GM21825 (cell line): ENCODE data around the gene DGKI.

Source experiments
- ATAC-seq: cut with Tn5 transposase; IDR thresholded peaks from one replicate; pipeline ENCODE4 v1.9.1; 2021; ENCODE audit warnings: mild to moderate bottlenecking, moderate library complexity; ENCODE audit not compliant: unreplicated experiment

DGKI gene

DNA sequence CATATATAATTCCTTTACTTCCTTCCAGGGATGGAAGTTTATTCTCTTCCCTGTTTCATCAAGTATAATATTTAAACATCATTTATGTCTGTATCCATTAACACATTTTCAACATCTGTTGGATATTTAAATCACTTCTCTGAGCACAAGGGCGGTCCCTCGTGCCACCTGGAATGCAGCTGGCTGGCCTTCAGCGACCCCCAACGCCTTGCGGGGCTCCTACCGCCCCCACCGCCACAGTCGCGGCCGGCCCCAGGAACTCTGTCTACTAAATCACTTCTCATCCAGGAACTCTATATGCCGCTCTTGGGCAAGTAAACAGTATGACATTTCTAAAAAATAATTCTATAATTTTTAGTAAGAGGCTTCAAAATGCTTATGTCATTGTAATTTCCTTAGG lies 282.1 kb downstream of the DGKI start:
- no peak for ATAC-seq

DNA sequence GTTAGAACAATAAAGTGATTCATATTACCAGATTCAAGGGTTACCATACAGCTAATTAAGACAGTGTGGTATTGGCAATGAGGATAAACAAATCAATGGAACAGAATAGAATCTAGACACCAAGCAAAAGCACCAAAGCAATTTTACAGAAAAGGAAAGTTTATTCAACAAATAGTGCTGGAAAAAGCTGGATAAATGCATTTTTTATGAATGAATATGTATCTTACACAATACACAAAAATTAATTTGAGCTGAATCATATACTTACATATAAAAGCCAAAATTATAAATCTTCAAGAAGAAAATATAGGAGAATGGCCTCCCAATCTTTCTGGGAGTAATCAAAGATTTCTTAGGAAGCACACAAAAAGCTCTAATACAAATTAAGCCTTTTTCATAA lies 282.8 kb downstream of the DGKI start:
- no peak for ATAC-seq

DNA sequence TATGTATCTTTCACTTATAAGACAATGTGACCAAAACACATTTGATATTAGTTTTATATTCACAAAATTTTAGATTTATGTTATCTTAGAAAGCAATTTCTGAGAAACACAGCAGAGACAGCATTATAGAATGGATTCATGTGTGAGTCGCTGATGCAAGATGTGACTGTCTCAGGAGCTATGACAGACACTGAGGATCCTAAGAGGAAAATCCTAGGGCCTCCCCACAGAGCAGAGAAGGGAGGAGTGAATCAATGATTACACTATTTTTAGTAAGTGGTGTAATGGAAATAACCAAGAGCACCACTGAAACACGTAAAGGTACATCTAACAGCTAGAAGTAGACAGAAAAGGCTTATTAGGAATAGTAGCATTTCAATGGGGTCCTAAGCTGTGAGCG lies 299.3 kb downstream of the DGKI start:
- ATAC-seq = no peak

DNA sequence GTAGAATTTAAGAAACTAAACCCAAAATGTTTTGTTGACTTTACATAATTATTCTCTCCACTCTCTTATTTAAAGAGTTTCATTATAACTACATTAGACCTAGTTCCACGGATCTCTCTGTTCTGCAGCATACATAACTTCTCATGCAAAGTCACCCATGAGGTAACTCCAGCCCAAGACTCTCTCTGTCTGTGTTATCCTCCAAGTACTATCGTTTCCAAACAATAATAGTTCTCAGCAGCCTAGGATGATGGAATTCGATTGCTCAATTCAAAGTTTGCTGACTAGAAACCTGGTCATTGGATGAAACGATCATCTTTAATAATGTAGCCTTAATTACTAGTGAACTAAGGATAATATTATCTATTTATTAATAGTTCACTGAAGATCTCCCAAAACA lies 300.1 kb downstream of the DGKI start:
- no peak for ATAC-seq

DNA sequence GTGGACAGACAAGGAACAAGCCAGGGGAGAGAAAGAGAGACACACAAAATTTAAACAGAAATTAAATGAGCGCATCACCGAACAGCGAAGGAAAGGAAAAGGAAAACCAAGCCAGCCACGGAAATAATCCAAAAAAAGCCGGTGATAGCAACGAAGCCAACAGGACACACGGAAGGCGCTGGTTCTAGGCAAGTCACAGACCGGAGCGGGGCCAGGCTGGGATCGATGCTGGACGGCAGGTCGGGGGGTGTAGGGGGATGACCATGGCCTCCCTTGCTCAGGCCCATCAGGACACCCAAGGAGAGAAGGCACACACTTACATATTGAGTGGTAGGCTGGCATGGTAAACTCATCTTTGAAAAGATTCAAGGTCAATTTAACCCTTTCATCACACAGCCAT lies 300.8 kb downstream of the DGKI start:
- no peak for ATAC-seq

DNA sequence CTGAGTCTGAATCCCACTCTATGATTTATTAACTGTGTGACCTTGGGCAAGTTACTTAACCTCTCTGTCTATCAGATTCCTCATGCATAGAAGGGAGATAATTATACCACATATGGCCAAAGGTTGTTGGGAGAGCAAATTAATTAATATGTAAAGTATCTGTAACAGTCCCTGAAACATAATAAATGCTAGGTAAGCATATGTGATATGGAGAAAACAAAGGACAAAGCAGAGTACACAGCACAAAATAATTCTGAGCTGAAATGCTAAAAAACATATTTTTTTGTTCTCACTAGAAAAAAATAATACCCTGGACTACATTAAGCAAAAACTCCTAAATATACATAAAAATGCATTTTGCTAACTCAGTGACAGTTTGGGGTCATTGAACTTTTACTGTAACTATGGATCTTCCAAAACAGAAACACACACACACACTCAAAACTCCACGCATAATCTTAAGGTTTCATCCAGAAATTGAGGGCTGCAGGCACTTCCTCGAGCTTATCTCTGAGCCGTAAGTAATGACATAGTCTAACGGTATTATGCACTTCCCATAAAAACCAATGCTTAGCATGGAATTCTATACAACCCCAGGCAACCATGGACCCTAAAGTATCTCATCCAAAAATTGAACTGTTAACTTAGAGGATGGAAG lies 301.6 kb downstream of the DGKI start:
- ATAC-seq = no peak

DNA sequence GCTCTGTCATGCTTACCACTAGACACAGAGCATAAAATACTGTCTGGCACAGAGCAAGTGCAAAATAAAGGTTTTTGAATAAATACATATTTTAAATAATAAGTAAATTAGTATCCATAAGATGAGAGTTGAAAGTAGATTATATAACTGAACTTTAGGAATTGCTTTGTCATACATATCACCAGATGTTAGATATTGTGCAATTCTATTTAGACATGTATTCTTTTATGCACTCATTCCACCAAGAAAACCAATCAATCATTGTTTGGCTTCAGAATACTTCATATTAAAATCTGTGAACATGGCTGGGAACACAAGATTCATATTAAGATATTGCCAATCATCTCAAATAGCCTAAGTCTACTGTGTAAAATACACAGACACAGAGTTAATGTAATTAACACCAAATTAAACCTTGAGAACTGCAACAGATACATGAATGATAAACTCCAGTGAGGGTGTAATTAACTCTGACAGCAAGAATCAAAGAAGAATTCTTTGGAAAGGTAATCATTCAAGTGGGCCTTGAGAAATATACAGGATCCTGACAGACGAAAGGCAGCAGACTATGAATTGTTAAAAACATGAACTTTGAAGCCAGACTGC lies 302.2 kb downstream of the DGKI start:
- ATAC-seq = no peak

DNA sequence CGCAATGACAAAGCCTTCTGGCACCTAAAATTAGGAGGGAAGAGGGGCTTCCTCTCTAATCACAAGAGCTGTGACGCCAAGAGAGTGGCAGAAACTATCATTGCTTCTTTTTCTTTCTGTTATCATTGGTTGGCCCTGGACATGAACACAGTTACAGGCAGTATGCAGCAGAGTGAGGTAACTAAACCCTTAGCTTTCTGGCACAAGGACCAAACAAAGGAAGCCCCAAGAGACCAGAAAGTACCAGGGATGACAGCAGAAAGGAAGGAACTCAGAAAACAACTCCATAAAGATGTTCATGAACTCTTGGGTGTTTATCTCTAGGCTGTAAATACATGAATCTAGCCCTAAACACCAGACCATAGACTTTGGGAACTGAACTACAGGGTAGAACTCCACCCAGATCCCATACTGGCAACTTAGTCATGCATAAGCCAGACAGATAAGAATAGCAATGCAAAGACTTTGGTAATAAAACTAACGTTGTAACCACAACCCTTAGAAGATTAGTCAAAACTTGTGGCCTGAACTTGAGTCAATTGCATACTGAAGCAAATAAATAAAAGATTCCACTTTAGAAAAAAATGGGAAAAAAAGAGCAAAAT lies 307.6 kb downstream of the DGKI start:
- no peak for ATAC-seq

DNA sequence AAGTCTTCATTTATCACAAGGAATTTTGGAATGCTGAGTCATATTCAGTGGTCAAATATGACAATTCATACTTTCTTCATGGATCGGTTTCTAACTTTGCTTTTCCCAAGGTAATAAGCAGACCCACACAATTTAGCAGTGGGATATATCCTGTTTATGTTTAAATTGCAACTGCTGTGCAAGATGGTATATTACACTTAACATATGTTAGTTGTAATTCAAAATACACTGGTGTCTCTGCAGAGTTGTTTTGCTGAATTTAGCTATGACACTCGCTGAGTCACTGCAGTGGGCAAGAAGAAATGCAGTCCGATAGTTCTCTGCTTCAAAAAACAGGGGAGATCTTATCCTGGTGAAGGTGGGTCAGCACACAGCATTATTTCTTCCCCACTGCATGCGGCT lies 308.4 kb downstream of the DGKI start:
- ATAC-seq = no peak

DNA sequence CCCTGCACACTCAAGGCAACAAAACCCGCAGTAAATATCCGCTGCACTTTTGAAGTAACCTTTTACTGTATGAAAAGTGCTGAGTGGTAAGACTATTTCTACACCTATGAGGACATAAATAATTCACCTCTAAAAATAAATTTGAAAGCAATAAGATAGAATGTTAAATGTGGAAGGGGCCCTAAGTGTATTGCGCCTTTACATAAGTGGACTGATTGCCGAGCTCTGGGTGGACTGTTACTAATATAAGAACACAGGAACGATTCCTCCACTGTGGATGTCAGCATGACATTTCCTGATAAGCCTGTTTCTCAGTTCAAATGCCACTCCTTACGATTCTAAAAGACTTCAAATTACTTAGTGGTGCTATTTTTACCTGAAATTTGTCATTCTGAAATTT lies 311.2 kb downstream of the DGKI start:
- no peak for ATAC-seq

DNA sequence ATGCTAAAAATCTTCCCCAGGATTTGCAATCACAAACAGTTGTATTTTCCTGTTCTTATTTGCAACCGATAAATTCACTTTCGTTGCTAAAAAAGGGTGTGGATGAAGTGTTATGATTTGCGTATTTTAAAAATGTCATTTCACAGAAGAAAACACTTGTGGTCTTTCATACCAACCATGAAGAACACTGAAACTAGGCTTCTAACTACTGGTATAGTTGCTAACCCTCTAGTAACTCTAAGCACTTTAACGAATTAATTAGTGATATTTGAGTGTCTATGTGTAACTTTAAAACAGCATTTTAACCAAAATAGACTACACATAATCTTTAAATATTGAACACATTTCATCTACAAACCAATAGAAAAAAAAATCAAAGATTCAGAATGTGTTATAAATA lies 315.1 kb downstream of the DGKI start:
- ATAC-seq = no peak

DNA sequence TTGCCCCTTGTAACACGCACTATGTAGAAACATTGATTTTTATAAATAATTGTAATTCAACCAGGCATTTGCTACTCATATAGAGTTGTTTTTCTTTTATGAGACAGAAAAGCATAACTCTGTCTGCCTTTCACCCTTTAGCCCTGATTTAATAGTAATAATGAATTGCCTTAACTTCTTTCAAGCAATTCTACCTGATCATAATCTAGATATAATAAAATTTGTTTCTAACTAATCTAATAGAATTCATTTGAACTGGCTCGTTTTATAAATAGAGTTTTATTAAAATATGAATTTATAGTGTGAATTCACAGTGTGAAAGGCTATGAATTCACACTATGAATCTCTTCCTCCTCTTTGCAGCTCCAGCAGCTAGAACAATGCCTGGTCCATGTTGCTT lies 319.1 kb downstream of the DGKI start:
- ATAC-seq = no peak

DNA sequence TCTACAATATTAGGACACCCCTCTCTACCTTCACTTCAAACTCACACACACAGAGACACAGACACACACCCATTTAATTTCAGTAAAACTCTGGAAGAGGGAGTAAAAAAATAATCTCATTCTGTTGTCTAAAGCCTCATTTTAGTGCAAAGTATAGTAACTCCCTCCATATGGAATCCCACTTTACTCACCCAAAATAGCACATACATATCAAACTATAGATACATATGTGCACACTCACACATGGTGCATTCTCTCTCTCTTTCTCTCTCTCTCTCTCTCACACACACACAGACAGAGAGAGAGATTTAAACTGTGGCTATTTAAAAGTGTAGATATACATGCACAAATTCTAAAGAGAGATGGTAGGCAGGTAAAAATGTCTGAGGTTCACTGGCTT lies 323.6 kb downstream of the DGKI start:
- ATAC-seq = no peak

DNA sequence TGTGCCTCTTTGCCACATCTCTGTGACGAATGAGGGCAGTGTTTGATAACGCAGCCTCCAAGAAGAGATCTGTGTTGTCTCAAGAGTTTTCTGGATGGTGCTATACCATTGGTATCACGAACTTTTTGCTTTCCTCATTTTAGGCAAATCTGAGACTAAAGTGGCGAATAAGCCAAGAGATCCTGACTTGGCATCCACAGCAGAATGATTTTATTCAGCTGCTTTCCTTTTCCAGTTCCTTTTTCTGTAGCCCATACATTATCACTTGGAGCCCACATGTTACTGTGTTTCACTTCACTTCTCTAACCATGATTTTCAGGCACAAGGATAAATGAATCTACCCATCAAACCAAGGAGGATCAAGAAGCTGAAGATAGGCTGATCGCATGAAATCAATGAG lies 325.3 kb downstream of the DGKI start:
- no peak for ATAC-seq

DNA sequence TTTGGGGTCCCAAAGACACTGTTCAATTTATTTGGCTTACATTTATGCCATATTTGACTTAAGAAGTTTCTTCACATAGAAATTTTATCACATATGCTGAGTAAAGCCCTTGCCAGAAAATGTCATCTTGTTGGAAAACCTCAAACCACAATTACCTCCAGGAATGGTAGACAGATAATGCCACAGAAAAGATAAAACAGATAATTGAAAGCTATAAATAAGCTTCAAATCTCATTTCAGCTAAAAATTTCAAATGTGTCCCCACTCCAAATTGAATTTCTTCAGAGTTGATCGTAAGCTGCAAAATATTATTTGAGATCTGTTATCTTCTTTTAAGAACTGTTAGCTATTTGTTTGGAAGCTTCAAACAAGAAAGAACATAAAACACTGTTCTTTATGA lies 326.8 kb downstream of the DGKI start:
- no peak for ATAC-seq

DNA sequence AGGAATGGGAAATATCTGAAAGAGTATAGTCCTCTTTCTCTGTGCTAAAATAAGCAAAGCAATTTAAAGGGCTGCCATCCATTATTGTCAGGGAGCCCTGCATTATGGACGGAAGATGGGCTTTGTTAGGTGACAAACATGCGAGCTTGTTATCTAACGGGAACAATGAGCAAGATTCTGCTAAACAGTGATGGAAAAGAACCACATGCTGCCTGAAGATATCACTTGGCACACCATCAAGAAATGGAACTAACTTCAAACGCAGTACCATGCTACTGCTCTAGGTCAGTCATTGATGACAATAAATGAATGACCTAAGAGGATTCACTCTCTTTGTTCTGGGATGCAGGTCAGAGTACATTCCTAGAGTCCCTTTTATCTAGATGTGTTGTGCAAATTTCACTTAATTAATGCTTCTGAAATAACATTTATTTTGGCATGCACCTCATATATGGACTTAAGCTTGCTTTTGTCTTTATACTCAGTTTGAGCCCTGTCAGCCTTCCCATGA lies 327.5 kb downstream of the DGKI start:
- ATAC-seq = no peak

DNA sequence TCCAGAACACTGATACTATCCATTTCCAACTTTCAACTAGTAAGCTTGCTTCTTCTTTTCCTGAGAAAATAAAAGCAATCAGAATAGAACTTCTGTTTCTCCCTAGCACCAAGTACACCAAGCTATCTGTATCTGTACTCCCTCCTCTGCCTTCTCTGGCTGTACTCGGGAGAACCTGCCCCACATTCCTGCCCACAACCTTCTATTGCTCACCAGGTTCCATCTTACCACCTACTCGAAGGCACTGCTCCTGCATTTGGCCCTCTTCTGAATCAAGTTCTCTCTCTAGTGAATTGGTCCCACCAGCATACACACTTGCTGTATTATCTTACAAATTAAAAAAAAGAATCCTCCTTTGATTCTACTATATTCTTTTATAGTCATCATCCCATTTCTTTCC lies 333.7 kb downstream of the DGKI start:
- ATAC-seq = no peak

DNA sequence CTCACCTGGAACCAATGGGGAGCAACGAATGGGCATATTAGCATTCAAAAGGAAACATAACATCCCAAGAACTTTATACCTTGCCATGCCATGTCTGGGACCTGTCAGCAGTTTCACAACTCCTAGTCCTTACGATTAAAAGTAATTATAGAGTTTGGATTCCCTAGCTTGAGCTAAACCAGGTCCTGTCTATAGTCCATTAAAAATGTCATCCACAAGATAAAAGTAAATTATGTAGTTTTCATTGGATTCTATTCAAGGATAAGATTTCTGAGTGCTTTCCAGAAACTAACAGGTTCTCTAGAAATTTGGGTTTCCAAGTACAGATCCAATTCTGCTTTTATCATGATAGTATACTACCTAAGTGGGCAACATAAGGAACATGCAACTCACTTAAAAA lies 339.7 kb downstream of the DGKI start:
- ATAC-seq = no peak

DNA sequence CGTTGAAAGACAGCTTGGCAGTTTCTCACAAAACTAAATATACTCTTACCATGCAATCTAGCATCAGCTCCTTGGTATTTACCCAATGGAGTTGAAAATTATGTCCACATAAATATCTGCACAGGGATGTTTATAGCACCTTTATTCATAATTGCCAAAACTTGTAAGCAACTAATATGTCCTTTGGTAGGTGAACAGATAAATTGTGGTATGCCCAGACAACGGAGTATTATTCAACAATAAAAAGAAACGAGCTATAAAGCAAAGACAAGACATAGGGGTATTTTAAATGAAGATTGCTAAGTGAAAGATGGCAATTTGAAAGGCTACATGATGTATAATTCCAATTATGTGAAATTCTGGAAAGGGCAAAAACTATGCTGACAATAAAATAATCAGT lies 340.7 kb downstream of the DGKI start:
- no peak for ATAC-seq

DNA sequence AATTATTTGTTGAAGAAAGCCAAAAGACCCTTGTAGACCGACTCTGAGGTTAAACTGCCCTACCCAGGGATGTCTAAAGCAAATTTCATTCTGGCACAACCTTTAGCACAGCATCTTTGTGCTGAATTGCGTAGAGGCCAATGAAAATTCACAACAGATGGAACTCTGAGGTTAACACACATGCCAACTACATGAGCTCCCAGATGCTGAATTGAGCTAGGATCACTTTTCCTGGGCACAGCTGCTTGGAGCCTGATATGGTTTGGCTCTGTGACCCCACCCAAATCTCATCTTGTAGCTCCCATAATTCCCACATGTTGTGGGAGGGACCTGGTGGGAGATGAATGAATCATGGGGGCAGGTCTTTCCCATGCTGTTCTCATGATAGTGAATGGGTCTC lies 345.2 kb downstream of the DGKI start:
- ATAC-seq = no peak

DNA sequence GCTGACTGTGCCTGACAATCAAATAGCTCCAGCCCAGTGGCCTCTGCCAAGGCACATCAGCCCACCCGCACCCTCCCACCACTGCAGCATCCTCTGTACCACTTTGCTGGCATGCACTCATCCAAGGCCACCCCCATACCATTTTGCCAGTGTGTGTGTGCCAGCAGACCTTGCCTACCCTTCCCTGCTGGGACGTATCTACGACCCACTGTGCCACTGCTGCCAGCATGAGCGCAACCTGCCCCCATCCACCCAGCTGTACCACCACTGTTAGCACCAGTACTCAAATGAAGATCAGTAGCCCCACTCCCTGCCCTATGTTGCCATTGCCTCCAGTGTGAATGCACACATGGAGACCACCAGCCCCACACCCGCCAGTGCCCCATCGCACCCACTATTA lies 353.9 kb downstream of the DGKI start:
- ATAC-seq = no peak

DNA sequence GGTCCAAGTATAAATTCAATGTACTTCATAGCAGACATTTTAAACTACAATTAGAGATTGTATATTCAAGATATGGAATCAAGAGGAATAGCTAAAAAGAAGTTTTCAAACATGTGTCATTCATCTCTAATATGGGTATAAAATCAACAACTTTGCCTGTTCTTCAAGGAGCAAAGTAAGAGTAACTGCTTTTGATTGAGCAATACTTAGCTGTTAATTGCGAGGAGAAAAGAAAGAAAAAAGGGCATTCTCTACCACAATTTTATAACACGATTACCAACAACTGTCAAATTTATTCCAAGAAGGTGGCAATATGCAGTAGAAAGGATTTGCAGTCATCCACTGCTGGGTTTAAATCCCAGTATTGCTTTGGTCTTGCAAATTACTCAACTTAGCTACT lies 356.9 kb downstream of the DGKI start:
- no peak for ATAC-seq

DNA sequence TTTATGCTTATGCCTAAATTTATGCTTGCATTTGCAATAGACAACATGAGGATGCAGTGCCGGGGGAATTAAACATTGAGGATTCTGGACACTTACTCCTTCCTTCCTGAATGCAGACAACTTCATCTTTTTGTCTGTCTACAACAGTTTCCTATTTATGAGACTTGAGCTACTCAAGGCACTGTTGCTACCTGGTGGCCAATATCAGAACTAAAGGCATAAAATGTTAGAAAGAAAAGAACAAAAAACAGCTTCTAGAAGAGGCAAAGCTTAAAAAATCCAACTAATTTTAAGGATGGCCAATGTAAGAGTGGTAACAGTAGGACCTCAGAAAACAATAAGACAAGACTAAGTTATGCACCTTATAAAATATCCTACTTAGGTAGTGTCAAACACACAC lies 358.7 kb downstream of the DGKI start:
- no peak for ATAC-seq
